ACHN (cell line): ENCODE measurements around the gene NDRG2.
"Not testable (repeated sequence)": the region's sequence is repeated elsewhere in the genome, so short reads cannot be mapped to it uniquely, and the experiment has no call there.

Source experiments
- DNase-seq: peaks from one replicate; pipeline ENCODE4 v3.0.0-alpha.2; 2015
- in situ Hi-C: cut with HindIII; loops from 2 replicates; pipeline ENCODE4 v1.10.0; 2017; ENCODE audit warnings: low sequenced_read_pairs, low pct_ligation_motif_present, low pct_unique_long_range_greater_than_20kb

Gene NDRG2

DNA sequence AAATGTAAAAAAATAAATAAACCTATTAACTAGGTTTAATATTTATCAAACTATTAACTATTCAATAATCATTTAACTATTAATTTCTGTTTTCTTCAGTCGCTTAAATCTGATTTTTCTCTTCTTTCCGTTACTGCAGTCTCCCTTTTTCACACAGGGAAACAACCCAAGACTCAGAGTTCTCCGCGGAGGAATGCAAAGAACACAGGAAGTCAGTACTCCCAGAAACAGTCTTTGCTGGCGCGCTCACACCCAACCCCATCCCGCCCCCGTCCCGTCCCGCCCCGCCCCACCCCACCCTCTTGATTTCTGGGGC is 35.4 kb downstream of the NDRG2 start:
- in situ Hi-C loops: no loop called here
- no peak for DNase-seq

- in situ Hi-C loops: no loop called here
Measured at GRCh38 chr14:20988717-20989470, 36.0 kb downstream of the NDRG2 start.

GRCh38 chr14:20986811-20987210 is 38.0 kb downstream of the NDRG2 start:
- in situ Hi-C loops: no loop called here
- DNase-seq: peak; percentile 80

More at GRCh38 chr14:20988717-20989470, 36.0 kb downstream of the NDRG2 start:
- no peak for DNase-seq

DNA sequence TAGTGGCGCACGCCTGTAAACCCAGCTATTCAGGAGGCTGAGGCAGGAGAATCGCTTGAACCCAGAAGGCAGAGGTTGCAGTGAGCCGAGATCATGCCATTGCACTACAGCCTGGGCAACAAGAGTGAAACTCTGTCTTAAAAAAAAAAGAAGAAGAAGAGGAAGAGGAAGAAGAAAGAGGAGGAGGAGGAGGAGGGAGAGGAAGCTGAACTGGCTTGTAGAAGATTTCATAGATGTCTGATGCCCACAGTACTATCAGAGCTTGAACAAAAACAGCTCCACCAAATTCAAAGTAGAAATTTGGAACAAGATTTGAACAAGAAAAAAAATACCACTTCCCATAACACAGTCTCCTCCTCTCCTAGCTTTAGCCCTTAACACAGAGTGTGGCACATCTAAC is 39.2 kb downstream of the NDRG2 start:
- in situ Hi-C loops, DNase-seq: not testable (repeated sequence)

DNA sequence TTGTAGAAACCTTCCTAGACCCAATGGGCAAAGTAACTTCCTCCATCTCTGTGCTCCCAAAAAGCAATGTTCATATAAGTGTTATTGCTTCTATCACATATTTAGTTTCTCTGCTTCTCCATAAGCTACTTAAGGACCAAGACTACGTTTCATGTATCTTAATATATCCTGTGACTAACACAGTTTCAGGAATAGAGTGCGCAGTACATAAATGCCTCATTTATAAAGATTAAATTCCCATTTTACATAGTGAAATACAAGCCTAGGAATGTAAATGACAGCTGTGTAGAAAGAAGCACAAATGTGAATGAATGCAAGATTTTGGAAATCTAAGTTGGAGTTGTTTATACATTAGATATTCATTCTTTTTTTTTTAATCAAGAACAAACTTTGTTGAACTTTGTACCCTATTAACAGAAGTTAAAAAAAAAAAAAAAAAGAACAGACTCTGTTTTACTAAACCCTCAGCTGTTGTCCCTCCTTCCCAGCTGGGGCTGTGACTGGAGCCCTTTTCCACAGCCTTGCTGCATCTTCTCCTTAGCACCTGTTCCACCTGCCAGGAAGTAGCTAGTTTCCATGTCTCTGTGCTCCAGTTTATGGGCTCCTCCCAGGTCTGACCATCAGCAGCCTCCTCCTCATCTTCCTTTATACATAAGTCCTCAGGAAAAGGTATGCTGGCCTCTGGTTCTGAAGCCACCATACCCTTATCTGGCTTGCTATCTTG is 42.1 kb downstream of the NDRG2 start:
- no peak for DNase-seq
- in situ Hi-C loops: no loop called here

DNA sequence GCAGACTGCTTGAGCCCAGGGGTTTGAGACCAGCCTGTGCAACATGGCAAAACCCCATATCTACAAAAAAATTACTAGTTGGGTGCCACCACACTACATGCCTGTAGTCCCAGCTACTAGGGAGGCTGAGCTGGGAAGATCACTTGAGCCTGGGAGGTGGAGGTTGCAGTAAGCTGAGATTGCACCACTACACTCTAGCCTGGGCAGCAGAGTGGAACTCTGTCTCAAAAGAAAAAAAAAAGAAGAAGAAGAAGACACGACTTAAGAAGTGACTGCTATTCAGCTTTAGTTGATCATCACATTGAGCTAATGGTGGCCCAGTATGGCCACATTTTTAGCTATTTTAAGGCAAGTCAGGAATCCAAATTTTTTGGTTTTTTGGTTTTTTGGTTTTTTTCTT is 44.0 kb downstream of the NDRG2 start:
- DNase-seq: no peak
- in situ Hi-C loops: no loop called here

DNA sequence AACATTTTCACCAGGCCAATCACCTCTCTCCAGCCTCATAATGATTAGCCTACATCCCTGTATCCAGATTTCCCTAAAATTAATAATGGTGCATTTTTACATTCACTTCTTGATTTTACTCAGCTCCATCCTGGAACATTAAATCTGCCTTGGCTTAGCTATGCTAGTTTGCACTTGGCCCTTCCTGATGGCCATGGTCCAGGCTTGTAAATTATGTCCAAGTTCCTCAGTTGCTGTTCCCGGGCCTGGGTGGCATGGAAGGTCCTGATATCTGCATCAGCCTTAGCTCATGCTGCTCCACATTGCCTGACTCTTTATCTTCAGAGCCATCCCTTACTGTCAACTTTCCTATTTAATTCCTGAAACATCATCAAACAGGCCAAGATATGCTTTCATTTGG is 46.2 kb downstream of the NDRG2 start:
- in situ Hi-C loops: no loop called here

DNA sequence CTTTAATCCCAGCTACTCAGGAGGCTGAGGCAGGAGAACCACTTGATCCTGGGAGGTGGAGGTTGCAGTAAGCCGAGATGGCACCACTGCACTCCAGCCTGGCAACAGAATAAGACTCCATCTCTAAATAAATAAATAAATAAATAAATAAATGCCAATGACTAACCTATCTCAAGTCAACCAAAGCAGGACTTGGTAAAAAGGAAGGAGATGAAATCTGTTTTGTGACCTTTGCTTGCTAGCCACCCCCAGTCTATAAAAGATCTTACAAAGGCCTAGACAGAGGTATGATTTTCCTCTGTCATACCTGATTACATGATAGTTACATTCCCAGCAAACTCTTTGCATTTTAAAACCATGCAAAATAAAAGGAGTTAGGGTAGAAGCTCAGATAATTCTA is 48.6 kb downstream of the NDRG2 start:
- DNase-seq: no peak
- in situ Hi-C loops: no loop called here

More for the DNA sequence above, 46.2 kb downstream of the NDRG2 start:
- no peak for DNase-seq

DNA sequence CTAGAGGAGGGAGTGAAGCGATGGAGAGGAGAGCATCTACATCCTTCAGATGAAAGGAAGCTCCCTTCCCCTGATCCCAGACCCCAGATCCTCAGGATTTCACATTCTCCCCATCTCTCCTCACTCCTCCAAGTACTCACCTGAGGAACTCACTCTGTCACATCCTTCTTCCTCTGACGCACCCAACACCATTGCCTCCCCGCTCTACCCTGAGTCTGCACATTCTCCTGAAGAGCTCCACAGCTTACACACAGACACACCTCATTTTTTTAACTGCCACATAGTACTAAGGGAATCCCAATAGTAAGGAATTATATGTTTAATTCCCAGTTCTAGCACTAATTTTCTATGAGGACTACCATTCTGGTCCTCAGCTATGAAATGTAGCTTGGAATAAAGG is 51.4 kb downstream of the NDRG2 start:
- DNase-seq: no peak
- in situ Hi-C loops: no loop called here

GRCh38 chr14:20971705-20972021 is 53.2 kb downstream of the NDRG2 start:
- in situ Hi-C loops: no loop called here
- no peak for DNase-seq

DNA sequence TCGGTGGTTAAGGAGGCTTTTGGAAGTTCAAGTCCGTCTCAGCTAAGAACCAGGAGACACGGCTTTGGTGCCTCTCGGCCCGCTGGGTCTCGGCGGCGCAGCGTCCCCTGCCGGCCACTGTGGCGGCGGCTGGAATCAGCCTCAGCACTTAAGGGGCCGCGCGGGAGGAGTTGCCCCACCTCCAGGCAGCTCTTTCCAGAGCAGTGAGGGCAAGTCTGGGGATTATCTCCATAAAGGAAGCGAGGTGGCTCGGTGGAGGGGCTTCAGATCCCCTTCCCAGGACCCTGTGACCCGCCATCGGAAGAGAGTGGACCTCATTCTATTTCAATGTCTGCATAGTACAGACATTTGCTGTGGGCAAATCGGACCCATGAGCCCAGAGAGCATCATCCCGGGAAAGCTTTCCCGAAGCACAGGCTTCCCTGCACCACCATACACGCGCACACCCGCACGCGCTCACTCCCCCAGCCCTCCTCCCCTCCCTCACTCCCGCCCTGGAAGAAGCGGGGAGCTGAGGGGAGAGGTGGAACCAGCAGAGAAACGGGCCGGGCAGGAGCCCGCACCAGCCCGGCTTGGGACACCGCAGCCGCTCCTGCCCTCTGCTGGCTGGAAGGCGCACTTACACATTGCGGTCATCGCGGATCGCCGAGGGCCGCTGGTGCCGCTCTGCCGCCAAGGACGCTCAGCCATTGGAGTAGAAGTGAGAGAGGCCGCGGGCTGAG is 53.7 kb downstream of the NDRG2 start:
- peak; percentile 82 for DNase-seq
- in situ Hi-C loops: no loop called here

DNA sequence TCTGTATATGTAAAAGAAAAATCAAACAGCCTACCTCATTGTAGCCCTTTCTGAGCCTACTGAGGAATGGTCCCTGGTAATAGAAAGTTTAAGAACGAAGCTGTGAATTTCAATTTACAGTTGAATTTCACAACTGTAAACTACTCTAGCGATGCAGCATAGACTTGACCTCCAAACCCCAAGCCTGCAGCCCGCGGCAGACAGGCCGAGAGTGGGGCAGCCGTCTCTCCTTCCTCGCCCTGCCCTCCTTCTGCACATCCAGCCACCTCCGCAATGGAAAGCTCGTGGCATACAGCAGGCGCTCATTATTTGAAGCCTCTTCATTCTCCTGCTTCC is 54.2 kb downstream of the NDRG2 start:
- in situ Hi-C loops: no loop called here
- no peak for DNase-seq

DNA sequence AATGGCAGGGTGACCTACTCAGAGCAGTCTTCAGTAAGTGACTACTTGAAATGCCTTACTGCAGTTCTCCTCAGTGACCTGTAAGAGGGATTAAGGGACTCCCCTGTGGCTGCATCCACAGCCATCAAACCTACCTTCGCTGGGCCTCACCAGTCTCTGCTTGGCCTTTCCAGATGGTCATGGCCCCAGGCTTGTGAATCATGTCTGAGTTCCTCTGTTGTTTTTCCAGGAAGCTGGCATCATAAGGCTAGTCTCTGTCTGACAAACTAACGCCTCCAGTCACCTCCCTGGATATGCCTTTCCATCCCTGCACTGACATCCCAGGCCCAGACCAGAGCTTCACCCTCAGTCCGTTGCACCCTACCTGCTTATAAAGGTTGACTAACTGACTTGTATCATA is 55.5 kb downstream of the NDRG2 start:
- in situ Hi-C loops: no loop called here
- DNase-seq: no peak
